ENCODE results near the gene ARL8B. TPM values are rescaled to one million over a fixed set of nuclear protein-coding genes. Genes with fewer than 3 reads are reported as not detected.

Gene ARL8B
- total RNA-seq, 2 experiments from 2014 or later, result 61.4 to 65.0 TPM

DNA sequence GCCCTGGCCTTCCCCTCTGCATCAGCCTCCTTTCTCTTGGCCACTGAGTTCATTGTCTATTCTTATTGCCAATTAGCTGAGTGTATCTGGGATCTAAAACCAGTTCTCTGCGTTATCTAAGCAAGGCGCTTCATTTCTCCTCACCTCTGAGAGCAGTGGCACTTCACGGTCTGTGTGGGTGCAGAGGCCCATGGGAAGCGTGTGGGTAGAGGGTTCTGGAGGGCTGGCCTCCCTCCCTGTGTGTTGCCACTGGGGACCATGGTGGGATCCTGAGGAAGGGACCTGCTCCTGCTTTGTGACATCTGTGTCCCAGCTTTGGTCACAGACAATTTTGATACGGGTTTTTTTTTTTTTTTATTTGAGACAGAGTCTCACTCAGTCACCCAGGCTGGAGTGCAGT lies 98.1 kb downstream of the ARL8B start:
- ChIA-PET POLR2A (no interaction called here), CTCF (no interaction called here)

GRCh38 chr3:5220667-5221431 lies 98.8 kb downstream of the ARL8B start:
- CTCF ChIA-PET, result no interaction called here
- POLR2A ChIA-PET, result no interaction called here

GRCh38 chr3:5221701-5222100 lies 99.6 kb downstream of the ARL8B start:
- ChIA-PET POLR2A (no interaction called here), CTCF (no interaction called here)

DNA sequence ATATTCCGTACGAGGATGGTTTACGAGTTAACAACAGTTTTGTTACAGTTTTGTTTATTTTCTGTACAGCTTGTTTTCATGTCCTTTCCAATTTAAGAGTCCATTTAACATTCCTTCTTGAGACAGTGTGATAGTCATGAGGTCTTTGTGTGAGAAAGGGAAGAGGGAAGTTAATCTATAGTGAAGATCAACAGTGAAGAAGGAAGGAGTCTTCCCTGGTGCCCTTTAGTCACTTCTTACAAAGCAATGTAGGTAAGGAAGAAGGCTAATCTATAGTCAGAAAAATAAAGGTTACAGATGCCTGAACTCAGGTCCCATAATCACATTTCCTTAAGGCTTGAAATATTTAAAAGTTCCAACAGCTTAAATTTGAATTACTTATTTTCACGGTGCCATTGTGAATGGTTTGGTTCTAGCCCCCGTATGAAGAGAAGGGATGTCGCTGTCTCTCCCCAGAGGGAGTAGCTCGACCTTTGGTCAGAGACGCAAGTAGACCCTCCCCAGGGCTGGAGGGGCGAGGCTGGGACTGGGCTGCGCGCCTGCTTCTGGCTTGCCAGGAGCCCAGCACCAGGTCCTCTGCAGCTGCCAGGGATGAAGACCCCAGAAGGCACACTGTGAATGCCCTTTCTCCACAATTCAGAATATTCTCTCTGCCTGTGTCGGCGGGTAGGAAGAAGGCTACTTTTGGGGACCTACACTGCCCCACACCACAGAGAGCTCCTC lies 100.4 kb downstream of the ARL8B start:
- ChIA-PET CTCF (no interaction called here), POLR2A (no interaction called here)

DNA sequence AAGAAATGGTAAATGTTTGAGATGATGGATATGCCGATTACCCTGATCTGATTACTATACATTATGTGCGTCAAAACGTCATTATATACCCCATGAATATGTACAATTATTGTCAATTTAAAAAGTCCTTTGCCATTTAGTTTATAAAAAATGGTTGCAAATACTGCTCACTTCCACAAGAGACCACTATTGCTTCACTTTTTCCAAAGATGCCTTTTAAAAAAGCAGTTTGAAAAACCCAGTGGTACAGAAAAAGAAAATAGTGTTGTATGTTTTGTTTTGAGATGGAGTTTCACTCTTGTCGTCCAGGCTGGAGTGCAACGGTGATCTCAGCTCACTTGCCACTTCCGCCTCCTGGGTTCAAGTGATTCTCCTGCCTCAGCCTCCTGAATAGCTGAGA lies 104.7 kb downstream of the ARL8B start:
- ChIA-PET CTCF (no interaction called here), POLR2A (no interaction called here)

GRCh38 chr3:5227812-5228211 lies 105.7 kb downstream of the ARL8B start:
- POLR2A ChIA-PET, result no interaction called here
- CTCF ChIA-PET, result no interaction called here

- CTCF ChIA-PET, result no interaction called here
- POLR2A ChIA-PET, result no interaction called here
These were observed 107.3 kb downstream of the ARL8B start for GRCh38 chr3:5229414-5229813.

Other genes with a start within 250 kb of the ARL8B start
- gene BHLHE40, start 142.9 kb upstream of the ARL8B start, total RNA-seq, result 100 to 1,000 TPM; 265 to 271 TPM
- gene EDEM1, start 65.4 kb downstream of the ARL8B start, total RNA-seq, result 100 to 1,000 TPM; 159 to 161 TPM

Measured in activated CD8-positive, alpha-beta memory T cell treated with anti-CD3 and anti-CD28 coated beads for 36 hours (primary cell).